HG02973 (cell line): ENCODE data around the gene LPAR6.
"Not testable (repeated sequence)": the region's sequence is repeated elsewhere in the genome, so short reads cannot be mapped to it uniquely, and the experiment has no call there.

Experiments
- ATAC-seq: cut with Tn5 transposase; IDR thresholded peaks from one replicate; pipeline ENCODE4 v1.9.1; 2021; ENCODE audit warnings: moderate library complexity; ENCODE audit not compliant: unreplicated experiment

LPAR6 gene, protein sequence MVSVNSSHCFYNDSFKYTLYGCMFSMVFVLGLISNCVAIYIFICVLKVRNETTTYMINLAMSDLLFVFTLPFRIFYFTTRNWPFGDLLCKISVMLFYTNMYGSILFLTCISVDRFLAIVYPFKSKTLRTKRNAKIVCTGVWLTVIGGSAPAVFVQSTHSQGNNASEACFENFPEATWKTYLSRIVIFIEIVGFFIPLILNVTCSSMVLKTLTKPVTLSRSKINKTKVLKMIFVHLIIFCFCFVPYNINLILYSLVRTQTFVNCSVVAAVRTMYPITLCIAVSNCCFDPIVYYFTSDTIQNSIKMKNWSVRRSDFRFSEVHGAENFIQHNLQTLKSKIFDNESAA

DNA sequence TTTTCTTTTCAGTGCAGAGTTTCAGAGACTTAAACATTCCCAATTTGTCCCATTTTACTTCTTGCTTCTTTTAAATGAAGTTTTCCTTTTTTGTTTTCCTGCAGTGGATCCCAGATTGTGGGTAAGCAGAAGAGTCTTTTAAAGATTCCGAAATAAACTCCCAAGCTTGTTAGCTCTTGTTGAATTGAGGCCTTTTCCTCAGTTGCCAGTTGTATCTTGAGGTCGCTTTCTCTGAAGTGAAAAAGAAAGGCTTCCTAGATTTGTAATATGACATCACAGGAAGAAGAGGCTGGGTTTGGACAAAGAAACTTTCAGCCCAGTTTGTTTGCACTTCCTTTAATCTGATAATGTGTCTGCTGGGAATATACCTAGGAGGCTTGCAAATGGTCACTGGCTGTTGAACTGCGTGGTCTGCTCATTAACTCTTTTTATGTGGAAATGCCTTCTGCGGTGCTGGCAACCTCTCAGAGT lies at the start of gene LPAR6:
LPAR6 (minus strand) TSS at position 233 of the 471 bp plus-strand sequence. CDS start 690 bp downstream, outside the sequence.
- no peak for ATAC-seq

DNA sequence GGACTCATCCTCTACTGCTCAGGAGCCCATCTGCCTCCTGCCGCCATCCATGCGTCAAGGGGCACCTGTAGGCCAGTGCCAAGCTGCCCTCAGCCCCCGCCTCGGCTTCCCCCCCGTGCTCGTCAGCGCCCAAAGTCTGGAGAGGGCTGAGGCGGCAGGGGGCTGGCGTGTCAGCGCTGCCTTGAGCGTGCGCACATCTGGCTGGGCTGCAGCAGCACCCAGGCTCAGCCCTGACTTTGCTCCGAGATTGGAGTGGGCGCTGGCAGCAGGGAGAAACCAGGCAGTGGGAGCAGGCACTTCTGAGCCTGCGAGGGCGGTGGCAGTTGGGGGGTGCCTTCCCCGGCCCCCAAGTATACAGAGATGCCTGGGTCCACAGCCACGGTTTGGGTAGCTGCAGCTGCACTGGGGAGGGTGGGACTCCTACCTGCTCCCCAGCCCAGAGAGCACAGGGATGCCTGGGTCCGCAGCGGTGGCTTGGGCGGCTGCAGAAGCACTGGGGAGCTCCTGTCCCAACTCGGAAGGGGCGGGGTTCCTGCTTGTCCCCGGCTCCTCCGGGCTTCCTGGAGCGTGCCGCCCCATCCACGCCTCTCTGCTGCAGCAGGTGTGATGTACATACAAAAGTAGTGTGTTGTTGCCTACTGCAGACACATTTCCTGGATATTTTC lies 44.8 kb upstream of the LPAR6 start:
- ATAC-seq, result no peak

DNA sequence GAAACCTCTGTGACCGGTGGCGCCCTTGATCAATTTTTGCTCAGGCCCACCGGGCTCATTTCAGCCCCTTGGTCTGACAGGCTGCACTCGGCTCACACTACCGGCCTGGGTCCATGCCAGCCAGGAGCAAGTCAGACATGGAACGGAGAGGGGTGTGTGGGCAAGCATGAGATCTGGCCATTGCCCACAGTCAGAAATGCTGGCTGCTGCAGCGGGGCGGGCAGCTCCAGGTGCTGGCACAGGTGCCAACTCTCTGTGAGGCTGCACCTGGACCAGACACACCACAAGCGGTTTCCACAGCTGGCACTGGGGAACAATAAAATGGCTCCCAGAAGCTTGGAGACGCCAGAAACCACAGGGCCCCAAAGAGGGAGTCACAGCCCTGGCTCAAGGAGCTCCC lies 43.6 kb upstream of the LPAR6 start:
- no peak for ATAC-seq

DNA sequence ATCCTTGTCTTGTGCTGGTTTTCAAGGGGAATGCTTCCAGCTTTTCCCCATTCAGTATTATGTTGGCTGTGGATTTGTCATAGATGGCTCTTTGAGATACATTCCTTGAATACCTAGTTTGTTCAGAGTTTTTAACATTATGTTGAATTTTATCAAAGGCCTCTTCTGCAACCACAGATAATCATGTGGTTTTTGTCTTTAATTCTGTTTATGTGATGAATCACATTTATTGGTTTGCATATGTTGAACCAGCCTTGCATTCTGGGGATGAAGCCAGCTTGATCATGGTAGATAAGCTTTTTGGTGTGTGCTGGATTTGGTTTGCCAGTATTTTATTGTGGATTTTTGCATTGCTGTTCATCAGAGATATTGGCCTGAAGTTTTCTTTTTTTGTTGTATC lies 38.3 kb upstream of the LPAR6 start:
- not testable (repeated sequence) for ATAC-seq

DNA sequence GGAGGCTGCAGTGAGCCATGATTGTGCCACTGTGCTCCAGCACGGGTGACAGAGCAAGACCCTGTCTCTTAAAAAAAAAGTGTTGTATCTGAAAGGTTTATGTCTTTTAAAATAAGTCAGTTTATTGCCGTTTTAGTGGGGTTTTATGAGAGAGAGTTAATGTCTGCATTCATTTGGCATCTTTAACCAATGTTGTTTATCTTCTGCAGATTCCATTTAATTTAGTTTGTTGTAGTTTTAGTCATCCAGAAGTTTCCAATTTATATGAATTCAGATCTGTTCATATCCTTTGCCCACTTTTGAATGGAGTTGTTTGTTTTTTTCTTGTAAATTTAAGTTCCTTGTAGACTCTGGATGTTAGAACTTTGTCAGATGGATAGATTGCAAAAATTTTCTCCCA lies 36.7 kb upstream of the LPAR6 start:
- ATAC-seq, result no peak

DNA sequence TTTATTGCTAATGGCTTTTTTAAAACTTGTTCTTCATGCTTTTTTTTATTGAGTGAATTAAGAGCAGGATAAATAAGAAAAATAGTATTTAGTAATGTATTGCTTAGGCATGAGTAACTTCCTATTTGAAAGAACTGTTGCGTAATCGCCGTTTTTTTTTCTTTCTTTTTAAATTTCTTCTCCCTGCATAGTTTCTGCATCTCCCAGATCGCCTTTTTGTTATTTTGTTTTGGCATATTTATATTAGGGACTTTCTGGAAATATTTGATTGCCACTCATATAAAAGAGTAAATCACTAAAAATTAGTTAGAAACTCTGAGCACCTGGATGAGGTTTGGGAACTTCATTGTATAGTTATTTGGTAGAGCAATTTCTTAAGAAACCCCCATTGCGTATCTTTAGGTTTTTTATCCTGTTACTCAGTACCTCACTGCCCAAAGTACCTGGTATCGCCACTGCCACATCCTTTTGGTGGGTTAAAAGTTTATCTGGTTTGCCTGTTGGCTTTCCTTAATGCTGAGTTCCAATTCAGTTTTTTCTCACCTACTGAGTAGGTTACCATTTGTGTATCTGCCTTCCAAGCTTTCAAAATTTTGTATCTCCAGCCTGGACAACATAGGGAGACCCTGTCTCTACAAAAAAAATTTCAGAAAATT lies 36.2 kb upstream of the LPAR6 start:
- no peak for ATAC-seq

DNA sequence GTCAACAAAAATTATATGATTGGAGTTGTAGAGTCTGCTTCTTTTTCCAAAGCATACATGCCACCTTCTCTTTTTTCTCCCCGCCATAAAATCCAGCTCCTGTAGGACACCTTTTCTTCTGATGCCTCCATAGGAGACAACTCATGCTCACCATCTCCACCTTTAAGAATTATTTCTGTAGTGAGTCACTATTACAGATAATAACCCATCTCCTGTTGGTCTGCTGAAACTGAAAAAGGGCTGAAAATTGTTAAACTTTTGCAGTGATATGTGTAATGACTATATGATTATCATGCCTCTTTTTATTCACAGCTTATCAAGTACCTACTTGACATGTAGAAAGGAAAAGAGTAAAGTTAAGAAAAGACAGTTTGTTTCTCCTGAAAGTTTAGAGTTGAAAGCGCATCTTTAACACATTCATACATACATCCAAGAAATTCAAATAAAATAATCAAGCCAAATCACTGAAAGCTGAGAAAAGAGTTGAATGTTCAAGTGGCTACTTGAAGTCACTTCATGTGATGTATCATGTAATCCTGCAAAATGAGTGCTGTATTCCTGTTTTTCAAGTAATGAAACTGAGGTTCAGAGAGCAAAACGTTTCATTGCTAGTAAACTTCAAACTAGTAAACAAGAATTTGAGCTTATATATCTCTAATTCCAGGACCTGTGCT lies 35.5 kb upstream of the LPAR6 start:
- ATAC-seq, result no peak

DNA sequence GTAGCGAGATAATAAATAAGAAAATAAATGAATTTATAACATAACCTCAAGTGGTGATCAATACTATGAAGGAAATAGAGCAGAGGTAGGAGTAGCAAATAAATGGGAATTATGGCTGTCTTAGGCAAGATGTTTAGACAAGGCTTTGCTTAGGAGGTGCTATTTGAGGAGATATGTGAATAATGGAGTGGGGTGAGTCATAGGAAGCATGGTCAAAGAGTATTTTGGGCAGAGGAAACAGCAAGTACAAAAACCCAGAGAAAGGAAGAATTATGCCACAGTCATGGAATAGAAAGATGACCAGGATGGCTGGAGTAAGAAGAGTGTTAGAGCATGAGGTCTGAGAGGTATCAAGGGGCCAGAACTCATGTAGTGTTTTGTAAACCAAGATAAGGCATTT lies 33.6 kb upstream of the LPAR6 start:
- ATAC-seq, result no peak

DNA sequence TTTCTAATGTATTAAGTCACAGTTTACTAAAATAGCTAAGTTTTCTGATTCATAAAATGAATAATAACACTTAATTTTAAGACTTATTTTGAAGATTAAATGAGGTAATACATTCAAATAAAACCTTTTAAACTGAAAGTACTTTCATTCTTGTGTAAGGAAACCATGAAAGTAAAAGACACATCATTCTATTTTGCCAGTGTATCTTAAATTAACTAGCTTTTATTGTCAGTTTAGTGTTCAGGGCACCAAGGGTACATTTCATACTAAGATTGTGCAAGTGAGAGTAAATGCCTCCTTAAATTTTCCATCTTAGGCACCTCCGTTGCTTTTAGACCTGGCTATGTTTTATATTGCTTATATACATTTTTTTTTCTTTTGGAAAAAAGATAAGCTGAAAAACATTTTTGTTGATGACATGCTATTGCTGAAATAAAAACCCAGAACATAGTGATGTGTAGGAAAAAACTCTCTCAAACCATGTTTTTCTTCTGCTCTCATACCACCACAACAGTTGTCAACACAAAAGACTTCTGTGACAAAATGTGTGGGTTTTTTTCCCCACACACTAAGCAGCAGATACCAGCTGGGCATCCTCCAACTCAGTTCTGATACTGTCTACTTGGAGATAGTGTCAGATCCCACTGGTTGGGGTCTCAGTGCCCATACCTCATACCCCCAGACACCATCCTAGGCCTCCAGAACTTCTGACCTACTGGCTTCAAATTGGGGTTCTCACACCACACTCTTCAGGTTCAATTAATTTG lies 30.7 kb upstream of the LPAR6 start:
- ATAC-seq, result no peak

DNA sequence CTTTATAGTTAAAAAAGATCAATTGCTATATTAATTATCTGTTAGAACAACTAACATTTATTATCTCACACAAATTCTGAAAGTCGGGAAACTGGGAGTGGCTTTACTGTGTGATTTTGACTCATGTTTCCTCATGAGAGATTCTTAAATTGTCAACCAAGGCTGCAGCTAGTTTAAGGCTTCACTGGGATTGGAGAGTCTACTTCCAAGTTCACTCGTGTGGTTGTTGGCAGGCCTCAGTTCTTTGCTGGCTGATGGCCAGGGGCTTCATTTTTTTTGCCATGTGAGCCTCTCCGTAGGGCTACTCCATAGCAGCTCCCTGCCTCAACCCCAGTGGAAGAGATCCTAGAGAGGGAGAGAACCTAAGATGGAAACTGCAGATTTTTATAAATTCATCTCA lies 24.5 kb upstream of the LPAR6 start:
- ATAC-seq, result no peak

DNA sequence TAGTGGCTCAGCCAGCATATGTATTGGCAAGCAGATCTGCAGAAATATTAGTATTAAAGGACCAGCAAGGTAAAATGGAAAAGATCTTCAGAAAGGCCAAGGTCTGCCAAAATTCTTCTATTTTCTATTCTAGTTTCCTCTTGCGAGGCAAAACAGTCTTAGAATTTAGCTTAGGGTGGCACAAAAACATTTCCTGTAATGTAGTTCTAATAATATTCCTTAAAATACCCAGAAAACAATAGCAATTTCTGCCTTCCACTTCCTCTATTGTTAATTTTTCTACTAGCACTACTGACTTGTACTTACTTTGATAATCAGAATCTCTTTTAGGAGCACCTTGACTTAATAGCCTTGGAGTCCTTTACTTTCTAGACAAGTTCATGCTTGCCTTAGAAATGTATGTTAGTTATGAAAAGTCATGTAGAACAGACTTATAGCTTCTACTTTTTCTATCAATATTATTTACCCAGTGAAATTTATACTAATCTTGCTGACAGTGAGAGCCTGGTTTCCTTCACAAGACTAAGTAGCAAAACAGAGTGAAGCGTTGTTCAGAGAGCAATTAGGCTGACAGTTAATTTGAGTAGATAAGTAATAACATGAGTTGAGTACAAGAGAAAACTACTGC lies 23.9 kb upstream of the LPAR6 start:
- no peak for ATAC-seq

DNA sequence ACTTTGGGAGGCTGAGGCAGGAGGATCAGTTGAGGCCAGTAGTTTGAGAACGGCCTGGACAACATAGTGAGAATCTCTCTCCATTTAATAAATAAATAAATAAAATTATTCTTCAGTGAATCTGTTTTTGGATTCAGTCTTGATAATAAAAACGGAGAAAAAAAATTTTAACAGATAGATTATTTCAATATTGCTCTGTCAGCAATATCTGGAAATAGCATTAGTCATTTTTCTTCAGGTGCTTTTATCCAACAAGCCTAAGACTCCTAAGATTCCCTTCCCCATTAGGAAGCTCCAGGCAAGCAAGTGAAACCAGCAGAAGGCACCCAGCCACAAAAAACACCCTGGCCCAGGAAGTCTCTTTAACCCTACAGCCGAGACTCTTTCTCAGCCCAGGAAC lies 21.3 kb upstream of the LPAR6 start:
- no peak for ATAC-seq

DNA sequence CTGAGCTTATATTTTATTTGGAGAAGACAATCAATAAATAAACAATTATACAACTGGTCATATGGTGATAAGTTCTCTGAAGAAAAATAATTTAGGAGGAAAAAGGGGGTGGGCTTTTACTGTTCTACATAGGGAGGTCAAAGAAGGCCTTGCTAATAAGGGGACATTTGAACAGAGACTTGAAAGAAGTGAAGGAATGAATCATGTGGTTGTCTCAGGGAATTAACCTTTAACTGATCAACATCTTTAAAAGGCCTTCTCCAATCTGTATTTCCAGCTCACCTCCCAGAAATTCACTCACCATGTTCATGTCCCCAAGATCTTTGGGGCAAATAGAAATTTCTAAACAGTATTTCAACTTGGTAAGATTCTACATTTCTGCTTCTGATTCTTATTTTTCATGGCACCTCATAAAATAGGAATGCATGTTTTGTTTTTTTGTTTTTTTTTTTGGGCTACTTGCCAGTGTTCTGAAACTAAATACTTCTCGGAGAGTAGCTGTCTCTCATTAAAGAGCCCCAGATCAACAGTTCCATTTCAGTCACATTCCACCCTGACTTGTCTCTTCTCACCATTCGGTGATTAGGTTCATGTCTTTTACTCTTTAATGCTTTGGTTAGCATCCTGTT lies 19.2 kb upstream of the LPAR6 start:
- ATAC-seq, result no peak

DNA sequence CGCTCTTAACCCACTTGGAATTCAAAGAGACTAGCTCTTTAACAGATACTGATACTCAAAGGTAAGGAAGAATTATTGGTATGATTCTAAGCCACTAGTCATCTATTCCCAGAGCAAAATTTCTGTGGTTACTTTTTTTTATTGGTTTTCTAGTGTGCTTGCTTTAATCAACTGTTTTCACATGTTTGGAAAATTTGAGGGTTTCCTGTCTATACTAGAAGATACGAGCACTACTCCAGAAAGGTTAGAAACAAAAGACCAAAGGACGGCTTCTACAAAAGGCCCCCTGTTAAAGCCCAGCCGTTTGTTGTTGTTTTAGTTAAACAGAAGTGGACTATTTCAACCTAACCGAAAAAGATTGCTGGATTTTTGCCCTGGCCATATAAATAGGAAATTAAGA lies 18.5 kb upstream of the LPAR6 start:
- ATAC-seq, result no peak

DNA sequence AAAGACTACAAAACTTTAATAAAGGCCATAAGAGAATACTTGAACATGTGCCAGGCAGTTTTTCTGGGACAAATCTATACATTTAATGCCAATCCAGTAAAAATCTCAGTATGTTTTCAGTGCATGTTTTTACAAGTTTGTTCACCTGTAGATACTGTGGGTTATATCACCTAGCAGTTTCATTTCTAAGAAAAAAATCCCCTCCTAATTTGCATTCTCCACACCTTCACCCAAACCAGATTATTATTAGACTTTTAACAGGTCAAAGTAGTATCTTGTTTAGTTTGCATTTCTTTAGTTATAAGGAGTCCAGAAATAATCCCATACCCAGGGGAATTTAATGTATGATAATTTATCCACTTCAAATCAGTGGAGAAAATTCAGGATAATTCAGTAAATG lies 17.0 kb upstream of the LPAR6 start:
- no peak for ATAC-seq

DNA sequence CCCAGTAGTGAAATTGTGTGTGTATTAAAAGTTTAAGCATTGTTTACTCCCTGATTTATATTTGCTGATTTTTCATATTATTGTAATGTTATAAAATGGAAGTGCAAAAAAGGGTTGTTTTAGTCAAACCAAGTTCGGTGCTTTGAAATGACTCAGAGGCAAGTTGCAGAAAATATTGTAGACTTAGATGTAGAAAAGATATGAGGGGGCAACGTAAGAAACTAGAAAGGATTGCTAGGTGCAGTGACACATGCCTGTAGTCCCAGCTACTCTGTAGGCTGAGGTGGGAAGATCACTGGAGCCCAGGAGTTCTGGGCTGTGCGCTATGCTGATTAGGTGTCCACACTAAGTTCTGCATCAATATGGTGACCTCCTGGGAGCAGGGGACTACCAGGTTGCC lies 16.1 kb upstream of the LPAR6 start:
- ATAC-seq, result no peak

DNA sequence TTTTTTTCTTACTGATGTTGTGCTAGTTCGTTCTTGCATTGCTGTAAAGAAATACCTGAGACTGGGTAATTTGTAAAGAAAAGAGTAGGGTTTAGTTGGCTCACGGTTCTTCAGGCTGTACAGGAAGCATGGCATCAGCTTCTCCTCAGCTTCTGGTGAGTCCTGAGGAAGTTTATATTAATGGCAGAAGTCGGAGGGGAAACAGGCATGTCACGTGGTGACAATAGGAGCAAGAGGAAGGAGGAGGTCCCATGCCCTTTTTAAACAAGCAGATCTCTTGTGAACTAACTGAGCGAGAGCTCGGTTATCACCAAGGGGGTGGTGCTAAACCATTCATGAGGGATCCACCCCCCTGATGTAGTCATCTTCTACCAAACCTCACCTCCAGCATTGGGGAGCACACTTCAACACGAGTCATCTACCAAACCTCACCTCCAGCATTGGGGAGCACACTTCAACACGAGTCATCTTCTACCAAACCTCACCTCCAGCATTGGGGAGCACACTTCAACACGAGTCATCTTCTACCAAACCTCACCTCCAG lies 13.9 kb upstream of the LPAR6 start:
- ATAC-seq, result not testable (repeated sequence)

DNA sequence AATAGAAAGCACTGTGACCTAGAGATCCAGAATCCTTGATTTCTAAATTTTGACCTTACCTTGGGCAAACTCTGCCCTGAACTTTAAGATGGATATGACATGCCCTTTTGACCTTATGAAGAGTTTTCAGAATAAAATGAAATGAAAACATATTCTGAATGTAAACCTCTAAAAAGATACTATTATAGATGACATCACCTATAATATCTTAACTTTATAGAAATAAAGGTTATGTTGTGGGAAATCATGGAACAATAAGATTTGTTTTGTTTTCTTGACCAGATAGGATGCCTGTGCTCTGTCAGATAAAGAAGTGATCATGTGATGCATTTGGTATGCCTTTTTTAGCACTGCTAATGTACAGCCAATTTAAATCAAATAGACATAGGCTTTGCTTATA lies 13.1 kb upstream of the LPAR6 start:
- no peak for ATAC-seq

DNA sequence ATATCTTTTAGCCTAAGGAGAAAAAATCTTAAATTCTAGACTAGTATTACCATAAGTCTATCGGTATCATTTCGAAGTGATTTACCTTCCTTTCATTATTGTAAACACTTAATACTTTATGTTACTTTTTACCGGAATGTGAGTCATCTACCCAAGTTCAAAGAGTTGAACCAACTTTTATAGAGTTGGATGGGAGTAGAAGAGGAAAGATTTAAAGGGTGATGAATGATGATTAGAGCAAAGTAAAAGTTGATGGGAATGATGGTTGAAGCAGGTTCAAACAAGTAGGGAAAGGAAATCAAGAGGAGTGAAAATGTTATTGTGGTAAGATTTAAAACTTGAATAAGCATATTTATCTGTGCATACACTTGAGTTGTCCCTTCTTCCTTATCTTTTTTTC lies 11.3 kb upstream of the LPAR6 start:
- ATAC-seq, result no peak

DNA sequence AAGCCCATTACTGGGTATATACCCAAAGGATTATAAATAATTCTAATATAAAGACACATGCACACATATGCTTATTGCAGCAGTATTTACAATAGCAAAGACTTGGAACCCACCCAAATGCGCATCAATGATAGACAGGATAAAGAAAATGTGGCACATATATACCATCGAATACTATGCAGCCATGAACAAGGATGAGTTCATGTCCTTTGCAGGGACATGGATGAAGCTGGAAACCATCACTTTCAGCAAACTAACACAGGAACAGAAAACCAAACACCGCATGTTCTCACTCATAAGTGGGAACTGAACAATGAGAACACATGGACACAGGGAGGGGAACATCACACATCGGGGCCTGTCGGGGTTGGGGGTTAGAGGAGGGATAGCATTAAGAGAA lies 9.1 kb upstream of the LPAR6 start:
- ATAC-seq, result not testable (repeated sequence)
